NCI-H524 treated with DMSO at 0.1 percent for 48 hours (cell line): ENCODE data around the gene ZNF740.
"Not testable (repeated sequence)": the region's sequence is repeated elsewhere in the genome, so short reads cannot be mapped to it uniquely, and the experiment has no call there.

Experiments used
- DNase-seq: peaks from one replicate; lab custom pipeline; 2025; lab: John Stamatoyannopoulos, UW

The ZNF740 gene

GRCh38 chr12:53173085-53173715 lies 7.3 kb upstream of the ZNF740 start:
- no peak for DNase-seq

GRCh38 chr12:53174881-53175491 lies 5.5 kb upstream of the ZNF740 start:
- DNase-seq = no peak

GRCh38 chr12:53176750-53177149 lies 3.8 kb upstream of the ZNF740 start:
- no peak for DNase-seq

GRCh38 chr12:53177447-53177846 lies 3.1 kb upstream of the ZNF740 start:
- not testable (repeated sequence) for DNase-seq

- DNase-seq = not testable (repeated sequence)
Measured at GRCh38 chr12:53178803-53179202, 1.7 kb upstream of the ZNF740 start.

- DNase-seq = no peak
Measured at GRCh38 chr12:53179687-53180219, 769 bp upstream of the ZNF740 start.

- DNase-seq = no peak
Measured at GRCh38 chr12:53180931-53181645, 566 bp downstream of the ZNF740 start.

- no peak for DNase-seq
Measured at GRCh38 chr12:53181935-53182334, 1.4 kb downstream of the ZNF740 start.

GRCh38 chr12:53182903-53183302 lies 2.4 kb downstream of the ZNF740 start:
- no peak for DNase-seq

- DNase-seq = no peak
Measured at GRCh38 chr12:53184828-53185227, 4.3 kb downstream of the ZNF740 start.

- DNase-seq = no peak
Measured at GRCh38 chr12:53185582-53186153, 5.1 kb downstream of the ZNF740 start.

- DNase-seq = no peak
Measured at GRCh38 chr12:53186745-53187144, 6.2 kb downstream of the ZNF740 start.

- no peak for DNase-seq
Measured at GRCh38 chr12:53187145-53187899, 6.8 kb downstream of the ZNF740 start.

GRCh38 chr12:53190108-53190729 lies 9.7 kb downstream of the ZNF740 start:
- no peak for DNase-seq

- no peak for DNase-seq
Measured at GRCh38 chr12:53191096-53191884, 10.8 kb downstream of the ZNF740 start.

- DNase-seq = no peak
Measured at GRCh38 chr12:53191885-53192530, 11.5 kb downstream of the ZNF740 start.

GRCh38 chr12:53192531-53193021 lies 12.1 kb downstream of the ZNF740 start:
- no peak for DNase-seq

- no peak for DNase-seq
Measured at GRCh38 chr12:53193040-53193439, 12.5 kb downstream of the ZNF740 start.

- no peak for DNase-seq
Measured at GRCh38 chr12:53193985-53194716, 13.6 kb downstream of the ZNF740 start.
